Adipocyte (in vitro differentiated cells): ENCODE data around the gene KDM6A.
"Not testable (repeated sequence)": the region's sequence is repeated elsewhere in the genome, so short reads cannot be mapped to it uniquely, and the experiment has no call there.

ENCODE experiments used
- DNase-seq: peaks from one replicate; pipeline ENCODE4 v3.0.0-alpha.2; 2015; ENCODE audit warnings: low read depth
- H3K27me3 ChIP-seq: replicated peaks from 2 replicates; pipeline ENCODE4 v1.7.0; 2013; ENCODE audit warnings: mild to moderate bottlenecking, low read length, moderate library complexity; ENCODE audit not compliant: control insufficient read depth, insufficient read depth
- H3K36me3 ChIP-seq: 2 replicates; pipeline ENCODE4 v1.7.0; 2013; ENCODE audit warnings: low read length, mild to moderate bottlenecking, moderate library complexity; ENCODE audit not compliant: control insufficient read depth, insufficient read depth, severe bottlenecking
- H3K4me1 ChIP-seq: 2 replicates; pipeline ENCODE4 v1.7.0; 2013; ENCODE audit warnings: mild to moderate bottlenecking, low read length, moderate library complexity; ENCODE audit not compliant: control insufficient read depth, insufficient read depth
- H3K4me3 ChIP-seq: 2 replicates; pipeline ENCODE4 v1.7.0; 2013; ENCODE audit warnings: mild to moderate bottlenecking, low read length, moderate library complexity
- H3K9ac ChIP-seq: 2 replicates; pipeline ENCODE4 v1.7.0; 2013; ENCODE audit warnings: mild to moderate bottlenecking, low read length, moderate library complexity
- H3K9me3 ChIP-seq: 2 replicates; pipeline ENCODE4 v1.7.0; 2013; ENCODE audit warnings: mild to moderate bottlenecking, low read length, moderate library complexity; ENCODE audit not compliant: control insufficient read depth

Gene KDM6A

GRCh38 chrX:44992775-44993174 lies 119.8 kb downstream of the KDM6A start:
- H3K36me3 ChIP-seq = peaks cover 7% of the 10 kb centered on the region
- no peaks in the 10 kb centered on the region for H3K27me3 ChIP-seq
- peaks cover 8% of the 10 kb centered on the region for H3K4me1 ChIP-seq
- no peak overlapping the region for H3K4me3 ChIP-seq
- no peaks in the 10 kb centered on the region for H3K9me3 ChIP-seq
- no peak overlapping the region for H3K9ac ChIP-seq
- no peak for DNase-seq

- DNase-seq = no peak
- H3K36me3 ChIP-seq = peaks cover 4% of the 10 kb centered on the region
These were observed 123.3 kb downstream of the KDM6A start for GRCh38 chrX:44996277-44996676.

GRCh38 chrX:44997282-44997812 lies 124.4 kb downstream of the KDM6A start:
- Histone ChIP-seq H3K4me3 (no peak overlapping the region), H3K27me3 (no peaks in the 10 kb centered on the region), H3K9me3 (no peaks in the 10 kb centered on the region), H3K9ac (no peak overlapping the region), H3K4me1 (peaks cover 16% of the 10 kb centered on the region), H3K36me3 (peaks cover 4% of the 10 kb centered on the region)
- DNase-seq = no peak

More at GRCh38 chrX:44996277-44996676, 123.3 kb downstream of the KDM6A start:
- H3K9ac ChIP-seq = no peak overlapping the region
- no peaks in the 10 kb centered on the region for H3K9me3 ChIP-seq
- H3K4me1 ChIP-seq = peaks cover 16% of the 10 kb centered on the region
- no peak overlapping the region for H3K4me3 ChIP-seq
- H3K27me3 ChIP-seq = no peaks in the 10 kb centered on the region

- DNase-seq = no peak
- Histone ChIP-seq H3K9ac (no peak overlapping the region), H3K4me3 (no peak overlapping the region), H3K9me3 (no peaks in the 10 kb centered on the region), H3K36me3 (peaks cover 4% of the 10 kb centered on the region), H3K4me1 (peaks cover 16% of the 10 kb centered on the region), H3K27me3 (no peaks in the 10 kb centered on the region)
These were observed 124.9 kb downstream of the KDM6A start for GRCh38 chrX:44997888-44998287.

GRCh38 chrX:44999237-44999636 lies 126.2 kb downstream of the KDM6A start:
- DNase-seq, H3K27me3 ChIP-seq, H3K4me3 ChIP-seq, H3K9ac ChIP-seq, H3K36me3 ChIP-seq, H3K9me3 ChIP-seq: not testable (repeated sequence)
- H3K4me1 ChIP-seq = peaks cover 20% of the 10 kb centered on the region

GRCh38 chrX:44999872-45000271 lies 126.9 kb downstream of the KDM6A start:
- H3K36me3 ChIP-seq, H3K27me3 ChIP-seq, H3K9me3 ChIP-seq, H3K4me3 ChIP-seq, H3K9ac ChIP-seq, DNase-seq: not testable (repeated sequence)
- peaks cover 25% of the 10 kb centered on the region for H3K4me1 ChIP-seq

GRCh38 chrX:45001048-45001447 lies 128.1 kb downstream of the KDM6A start:
- Histone ChIP-seq H3K4me1 (peaks cover 25% of the 10 kb centered on the region), H3K9me3 (no peaks in the 10 kb centered on the region)
- DNase-seq = no peak

GRCh38 chrX:45003085-45003484 lies 130.1 kb downstream of the KDM6A start:
- Histone ChIP-seq H3K9ac (no peak overlapping the region), H3K9me3 (no peaks in the 10 kb centered on the region), H3K4me3 (no peak overlapping the region), H3K27me3 (no peaks in the 10 kb centered on the region), H3K4me1 (peaks cover 14% of the 10 kb centered on the region), H3K36me3 (no peaks in the 10 kb centered on the region)
- no peak for DNase-seq

More at GRCh38 chrX:45001048-45001447, 128.1 kb downstream of the KDM6A start:
- Histone ChIP-seq H3K27me3 (no peaks in the 10 kb centered on the region), H3K4me3 (no peak overlapping the region), H3K36me3 (no peaks in the 10 kb centered on the region), H3K9ac (no peak overlapping the region)

- Histone ChIP-seq H3K36me3 (no peaks in the 10 kb centered on the region), H3K9ac (no peak overlapping the region), H3K4me3 (no peak overlapping the region), H3K9me3 (no peaks in the 10 kb centered on the region), H3K27me3 (no peaks in the 10 kb centered on the region), H3K4me1 (peaks cover 31% of the 10 kb centered on the region)
- no peak for DNase-seq
These were observed 133.2 kb downstream of the KDM6A start for GRCh38 chrX:45006002-45006800.

GRCh38 chrX:45007598-45007997 lies 134.6 kb downstream of the KDM6A start:
- no peak overlapping the region for H3K9ac ChIP-seq
- no peaks in the 10 kb centered on the region for H3K9me3 ChIP-seq
- H3K36me3 ChIP-seq = no peaks in the 10 kb centered on the region
- H3K4me3 ChIP-seq = no peak overlapping the region
- H3K4me1 ChIP-seq = peaks cover 34% of the 10 kb centered on the region
- DNase-seq = no peak
- no peaks in the 10 kb centered on the region for H3K27me3 ChIP-seq

GRCh38 chrX:45009371-45010000 lies 136.5 kb downstream of the KDM6A start:
- Histone ChIP-seq H3K4me1 (peaks cover 32% of the 10 kb centered on the region), H3K27me3 (no peaks in the 10 kb centered on the region), H3K9me3 (no peaks in the 10 kb centered on the region), H3K36me3 (no peaks in the 10 kb centered on the region), H3K9ac (no peak overlapping the region), H3K4me3 (no peak overlapping the region)
- DNase-seq = peak; percentile 6
